Adrenal gland (tissue), 5 donors: ENCODE results near the gene BNC2.

Source experiments
- POLR2A ChIP-seq, 2 donors: fragments of 450-650 bp; IDR thresholded peaks; one replicate each; pipeline ENCODE4 v1.6.1; 2017; ENCODE audit warnings: antibody characterized with exemption in 2 of 2, mild to moderate bottlenecking in 2 of 2, moderate library complexity in 1 of 2
- TF ChIP-seq, protein P1 (sequence below), 6 experiments: fragments of 450-650 bp in 4 of 6; fragments of 200-600 bp in 2 of 6; sonication (generic) in 1 of 6; IDR thresholded peaks; 1 replicate in 5 of 6; 2 replicates in 1 of 6; pipeline versions ENCODE4 v1.5.1 to v1.8.0; 2016 to 2021; ENCODE audit warnings: antibody characterized with exemption in 6 of 6, mild to moderate bottlenecking in 2 of 6, moderate library complexity in 1 of 6
- donor health status: DM: no; HTN: no; CAD: no.

DNA sequence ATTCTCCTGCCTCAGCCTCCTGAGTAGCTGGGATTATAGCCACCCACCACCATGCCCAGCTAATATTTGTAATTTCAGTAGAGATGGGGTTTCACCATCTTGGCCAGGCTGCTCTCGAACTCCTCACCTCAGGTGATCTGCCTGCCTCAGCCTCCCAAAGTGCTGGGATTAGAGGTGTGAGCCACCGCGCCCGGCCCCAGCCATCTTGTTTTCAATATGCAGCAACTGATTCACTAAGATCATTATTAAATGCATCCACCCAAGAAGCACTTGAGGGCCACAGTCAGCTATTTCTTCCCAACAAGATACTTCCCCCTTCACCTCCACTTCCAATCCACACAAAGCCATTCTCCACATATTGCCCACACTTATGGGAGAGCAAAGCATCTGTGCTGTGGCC is 115.8 kb downstream of the BNC2 start:
- TF ChIP-seq, protein P1, sequence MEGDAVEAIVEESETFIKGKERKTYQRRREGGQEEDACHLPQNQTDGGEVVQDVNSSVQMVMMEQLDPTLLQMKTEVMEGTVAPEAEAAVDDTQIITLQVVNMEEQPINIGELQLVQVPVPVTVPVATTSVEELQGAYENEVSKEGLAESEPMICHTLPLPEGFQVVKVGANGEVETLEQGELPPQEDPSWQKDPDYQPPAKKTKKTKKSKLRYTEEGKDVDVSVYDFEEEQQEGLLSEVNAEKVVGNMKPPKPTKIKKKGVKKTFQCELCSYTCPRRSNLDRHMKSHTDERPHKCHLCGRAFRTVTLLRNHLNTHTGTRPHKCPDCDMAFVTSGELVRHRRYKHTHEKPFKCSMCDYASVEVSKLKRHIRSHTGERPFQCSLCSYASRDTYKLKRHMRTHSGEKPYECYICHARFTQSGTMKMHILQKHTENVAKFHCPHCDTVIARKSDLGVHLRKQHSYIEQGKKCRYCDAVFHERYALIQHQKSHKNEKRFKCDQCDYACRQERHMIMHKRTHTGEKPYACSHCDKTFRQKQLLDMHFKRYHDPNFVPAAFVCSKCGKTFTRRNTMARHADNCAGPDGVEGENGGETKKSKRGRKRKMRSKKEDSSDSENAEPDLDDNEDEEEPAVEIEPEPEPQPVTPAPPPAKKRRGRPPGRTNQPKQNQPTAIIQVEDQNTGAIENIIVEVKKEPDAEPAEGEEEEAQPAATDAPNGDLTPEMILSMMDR (IDR thresholded peaks at IDR 0.05): no peak
- TF ChIP-seq POLR2A (IDR thresholded peaks at IDR 0.05): no peak
